DND-41 (cell line): ENCODE measurements around the gene IGF2BP2.

Experiments
- EZH2 ChIP-seq: IDR thresholded peaks from 3 replicates; pipeline ENCODE4 v1.6.1; 2012; ENCODE audit warnings: borderline replicate concordance, low read depth, mild to moderate bottlenecking, moderate library complexity, low read length, inconsistent platforms; ENCODE audit not compliant: severe bottlenecking
- TF ChIP-seq, protein P1 (sequence below): IDR thresholded peaks from 2 replicates; pipeline ENCODE4 v1.5.1; 2012; ENCODE audit warnings: borderline replicate concordance, low read length, moderate library complexity, mild to moderate bottlenecking; ENCODE audit not compliant: poor library complexity, severe bottlenecking; ENCODE audit errors: extremely low read depth

DNA sequence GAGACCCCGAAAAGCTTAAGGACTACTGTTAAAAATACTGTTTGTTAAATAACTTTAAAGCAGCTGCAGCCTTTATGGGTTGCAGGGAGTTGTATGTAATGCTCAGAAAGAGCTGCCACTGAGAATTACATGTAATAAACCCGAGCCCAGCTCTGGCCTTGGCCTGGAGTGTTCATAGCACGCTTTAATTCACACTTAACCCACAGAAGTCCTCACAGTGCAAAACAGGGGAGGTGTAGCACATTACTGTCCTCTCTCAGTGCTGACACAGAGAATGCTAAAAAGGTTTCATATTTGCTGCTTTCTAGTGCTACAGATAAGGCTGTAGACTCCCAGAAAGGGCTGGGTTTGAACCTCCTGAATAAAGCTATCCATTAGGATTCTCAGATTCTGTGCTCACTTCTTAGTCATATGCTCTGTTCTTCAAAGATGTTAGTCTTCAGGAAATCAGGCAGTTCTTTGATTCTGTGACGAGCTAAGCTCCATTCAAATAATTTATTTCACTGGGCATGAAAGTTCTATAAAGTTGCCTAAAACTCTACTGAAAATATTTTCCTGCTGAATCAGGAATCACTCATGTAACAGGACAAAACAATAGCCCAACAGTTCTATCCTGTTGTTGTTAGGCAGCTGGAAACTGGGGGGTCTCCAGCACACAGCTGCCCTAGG lies 130.7 kb downstream of the IGF2BP2 start:
- TF ChIP-seq, protein P1, sequence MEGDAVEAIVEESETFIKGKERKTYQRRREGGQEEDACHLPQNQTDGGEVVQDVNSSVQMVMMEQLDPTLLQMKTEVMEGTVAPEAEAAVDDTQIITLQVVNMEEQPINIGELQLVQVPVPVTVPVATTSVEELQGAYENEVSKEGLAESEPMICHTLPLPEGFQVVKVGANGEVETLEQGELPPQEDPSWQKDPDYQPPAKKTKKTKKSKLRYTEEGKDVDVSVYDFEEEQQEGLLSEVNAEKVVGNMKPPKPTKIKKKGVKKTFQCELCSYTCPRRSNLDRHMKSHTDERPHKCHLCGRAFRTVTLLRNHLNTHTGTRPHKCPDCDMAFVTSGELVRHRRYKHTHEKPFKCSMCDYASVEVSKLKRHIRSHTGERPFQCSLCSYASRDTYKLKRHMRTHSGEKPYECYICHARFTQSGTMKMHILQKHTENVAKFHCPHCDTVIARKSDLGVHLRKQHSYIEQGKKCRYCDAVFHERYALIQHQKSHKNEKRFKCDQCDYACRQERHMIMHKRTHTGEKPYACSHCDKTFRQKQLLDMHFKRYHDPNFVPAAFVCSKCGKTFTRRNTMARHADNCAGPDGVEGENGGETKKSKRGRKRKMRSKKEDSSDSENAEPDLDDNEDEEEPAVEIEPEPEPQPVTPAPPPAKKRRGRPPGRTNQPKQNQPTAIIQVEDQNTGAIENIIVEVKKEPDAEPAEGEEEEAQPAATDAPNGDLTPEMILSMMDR = no peak
- no peak for TF ChIP-seq EZH2
